Gastrocnemius medialis (tissue), 4 donors: ENCODE results near the gene HFE.
"Not testable (repeated sequence)": the region's sequence is repeated elsewhere in the genome, so short reads cannot be mapped to it uniquely, and the experiment has no call there.

ENCODE experiments used
- POLR2A ChIP-seq, 2 donors: fragments of 450-650 bp; IDR thresholded peaks; one replicate each; pipeline ENCODE4 v1.6.1; 2017; ENCODE audit warnings: antibody characterized with exemption in 2 of 2, mild to moderate bottlenecking in 2 of 2, moderate library complexity in 2 of 2
- TF ChIP-seq, protein P1 (sequence below), 5 experiments: fragments of 450-650 bp in 3 of 5; fragments of 200-600 bp in 2 of 5; sonication (generic) in 2 of 5; IDR thresholded peaks in 4 of 5; conservative IDR thresholded peaks in 1 of 5; 1 replicate in 4 of 5; 2 replicates in 1 of 5; pipeline ENCODE4 v1.5.1; 2016 to 2019; ENCODE audit warnings: antibody characterized with exemption in 5 of 5, mild to moderate bottlenecking in 3 of 5, moderate library complexity in 3 of 5

DNA sequence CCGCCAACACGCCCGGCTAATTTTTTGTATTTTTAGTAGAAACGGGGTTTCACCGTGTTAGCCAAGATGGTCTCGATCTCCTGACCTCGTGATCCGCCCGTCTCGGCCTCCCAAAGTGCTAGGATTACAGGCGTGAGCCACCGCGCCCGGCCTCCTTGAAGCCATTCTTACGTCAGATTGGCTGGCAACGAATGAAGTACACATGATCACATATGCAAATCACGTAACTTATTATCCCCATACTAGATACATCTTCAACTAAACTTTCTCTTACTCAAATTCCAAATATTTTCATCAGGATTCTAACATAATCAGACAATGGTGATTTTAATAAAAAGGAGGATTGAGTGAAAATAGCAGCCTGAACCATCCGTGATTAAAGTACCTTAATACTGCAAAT is 39.9 kb upstream of the HFE start:
- TF ChIP-seq POLR2A (IDR thresholded peaks at IDR 0.05), result not testable (repeated sequence)
- TF ChIP-seq, protein P1, sequence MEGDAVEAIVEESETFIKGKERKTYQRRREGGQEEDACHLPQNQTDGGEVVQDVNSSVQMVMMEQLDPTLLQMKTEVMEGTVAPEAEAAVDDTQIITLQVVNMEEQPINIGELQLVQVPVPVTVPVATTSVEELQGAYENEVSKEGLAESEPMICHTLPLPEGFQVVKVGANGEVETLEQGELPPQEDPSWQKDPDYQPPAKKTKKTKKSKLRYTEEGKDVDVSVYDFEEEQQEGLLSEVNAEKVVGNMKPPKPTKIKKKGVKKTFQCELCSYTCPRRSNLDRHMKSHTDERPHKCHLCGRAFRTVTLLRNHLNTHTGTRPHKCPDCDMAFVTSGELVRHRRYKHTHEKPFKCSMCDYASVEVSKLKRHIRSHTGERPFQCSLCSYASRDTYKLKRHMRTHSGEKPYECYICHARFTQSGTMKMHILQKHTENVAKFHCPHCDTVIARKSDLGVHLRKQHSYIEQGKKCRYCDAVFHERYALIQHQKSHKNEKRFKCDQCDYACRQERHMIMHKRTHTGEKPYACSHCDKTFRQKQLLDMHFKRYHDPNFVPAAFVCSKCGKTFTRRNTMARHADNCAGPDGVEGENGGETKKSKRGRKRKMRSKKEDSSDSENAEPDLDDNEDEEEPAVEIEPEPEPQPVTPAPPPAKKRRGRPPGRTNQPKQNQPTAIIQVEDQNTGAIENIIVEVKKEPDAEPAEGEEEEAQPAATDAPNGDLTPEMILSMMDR (IDR thresholded peaks at IDR 0.05 in 4 of 5, conservative IDR thresholded peaks at IDR 0.05 in 1 of 5), result not testable (repeated sequence)
